ENCODE measurements around the gene RIMS4.

Gene RIMS4

DNA sequence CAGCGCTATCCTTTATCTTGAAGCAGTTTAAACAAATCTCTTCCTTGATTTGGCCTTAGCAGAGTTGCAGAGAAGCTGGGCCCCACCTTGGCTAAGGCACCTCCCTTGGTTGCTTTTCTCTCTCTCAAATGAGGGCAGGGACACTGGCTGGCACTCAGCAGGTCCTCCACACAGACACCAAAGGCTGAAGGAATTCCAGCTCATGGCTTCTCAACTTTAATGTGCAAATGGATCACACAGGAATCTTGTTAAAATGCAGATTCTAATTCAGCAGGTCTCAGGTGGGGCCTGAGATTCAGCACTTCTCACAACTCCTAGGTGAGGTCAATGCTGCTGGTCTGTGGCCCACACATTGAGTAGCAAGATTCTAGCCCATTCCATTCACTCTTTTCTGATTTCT, 25.7 kb downstream of the RIMS4 start:
- no peak overlapping the region for H3K27ac ChIP-seq
- TF ChIP-seq, protein P1, sequence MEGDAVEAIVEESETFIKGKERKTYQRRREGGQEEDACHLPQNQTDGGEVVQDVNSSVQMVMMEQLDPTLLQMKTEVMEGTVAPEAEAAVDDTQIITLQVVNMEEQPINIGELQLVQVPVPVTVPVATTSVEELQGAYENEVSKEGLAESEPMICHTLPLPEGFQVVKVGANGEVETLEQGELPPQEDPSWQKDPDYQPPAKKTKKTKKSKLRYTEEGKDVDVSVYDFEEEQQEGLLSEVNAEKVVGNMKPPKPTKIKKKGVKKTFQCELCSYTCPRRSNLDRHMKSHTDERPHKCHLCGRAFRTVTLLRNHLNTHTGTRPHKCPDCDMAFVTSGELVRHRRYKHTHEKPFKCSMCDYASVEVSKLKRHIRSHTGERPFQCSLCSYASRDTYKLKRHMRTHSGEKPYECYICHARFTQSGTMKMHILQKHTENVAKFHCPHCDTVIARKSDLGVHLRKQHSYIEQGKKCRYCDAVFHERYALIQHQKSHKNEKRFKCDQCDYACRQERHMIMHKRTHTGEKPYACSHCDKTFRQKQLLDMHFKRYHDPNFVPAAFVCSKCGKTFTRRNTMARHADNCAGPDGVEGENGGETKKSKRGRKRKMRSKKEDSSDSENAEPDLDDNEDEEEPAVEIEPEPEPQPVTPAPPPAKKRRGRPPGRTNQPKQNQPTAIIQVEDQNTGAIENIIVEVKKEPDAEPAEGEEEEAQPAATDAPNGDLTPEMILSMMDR (IDR thresholded peaks at IDR 0.05; ENCODE audit: low read depth, low read length, missing control alignments) = no peak
- in situ Hi-C loops (cut with HindIII; ENCODE audit: low pct_ligation_motif_present, low sequenced_read_pairs) = no loop called here
- no peak for DNase-seq
- H3K36me3 ChIP-seq (replicated peaks) = no peaks in the 10 kb centered on the region
- H3K27me3 ChIP-seq (replicated peaks) = no peaks in the 10 kb centered on the region
- H3K4me3 ChIP-seq (ENCODE audit: low read depth, low read length) = no peak overlapping the region

DNA sequence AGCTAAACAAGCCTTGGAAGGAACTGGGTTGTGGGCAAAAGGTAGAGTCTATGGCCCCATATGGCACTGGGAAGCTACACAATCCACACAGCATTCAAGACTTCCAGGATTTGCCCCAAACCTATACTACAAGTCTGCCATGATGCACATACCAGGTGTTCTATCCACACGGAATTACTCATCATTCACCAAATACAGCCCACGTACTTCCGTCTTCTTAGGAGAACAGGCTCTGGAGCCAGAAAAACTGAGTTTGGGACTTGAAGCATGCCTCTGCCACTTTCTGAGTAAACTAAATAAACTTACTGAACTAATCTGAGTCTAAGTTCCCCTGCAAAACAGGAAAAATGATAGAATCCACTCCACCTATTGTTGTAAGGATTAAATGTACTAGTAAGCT, 28.6 kb downstream of the RIMS4 start:
- in situ Hi-C loops (cut with HindIII; ENCODE audit: low pct_ligation_motif_present, low sequenced_read_pairs) = no loop called here
- TF ChIP-seq, protein P1 (IDR thresholded peaks at IDR 0.05; ENCODE audit: low read depth, low read length, missing control alignments) = no peak

DNA sequence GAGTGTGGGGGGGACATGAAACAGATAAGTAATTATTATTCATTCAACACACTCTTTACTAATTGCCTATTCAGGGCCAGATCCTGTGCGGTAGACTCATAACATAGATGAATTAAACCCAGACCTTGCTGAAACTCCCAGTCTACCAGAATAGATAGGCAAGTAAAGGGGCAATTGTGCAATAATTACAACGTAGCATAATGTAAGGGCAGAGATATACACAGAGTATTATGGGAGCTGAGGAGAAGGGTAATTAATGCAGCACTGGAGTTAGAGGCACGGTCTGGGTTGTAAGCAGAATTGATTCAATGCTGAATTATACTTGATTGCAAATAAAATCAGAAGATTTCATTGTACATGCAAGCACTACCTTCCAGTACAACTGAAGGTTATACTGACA, 29.2 kb downstream of the RIMS4 start:
- in situ Hi-C loops (cut with HindIII; ENCODE audit: low pct_ligation_motif_present, low sequenced_read_pairs) = no loop called here
- no peaks in the 10 kb centered on the region for H3K36me3 ChIP-seq (replicated peaks)
- DNase-seq = no peak
- no peaks in the 10 kb centered on the region for H3K27me3 ChIP-seq (replicated peaks)
- H3K4me3 ChIP-seq (ENCODE audit: low read depth, low read length) = no peak overlapping the region
- TF ChIP-seq, protein P1 (IDR thresholded peaks at IDR 0.05; ENCODE audit: low read depth, low read length, missing control alignments) = no peak
- H3K27ac ChIP-seq = no peak overlapping the region

More for the DNA sequence above, 28.6 kb downstream of the RIMS4 start:
- Histone ChIP-seq H3K27ac (no peak overlapping the region), H3K36me3 (replicated peaks) (no peaks in the 10 kb centered on the region), H3K4me3 (ENCODE audit: low read depth, low read length) (no peak overlapping the region), H3K27me3 (replicated peaks) (no peaks in the 10 kb centered on the region)
- no peak for DNase-seq

DNA sequence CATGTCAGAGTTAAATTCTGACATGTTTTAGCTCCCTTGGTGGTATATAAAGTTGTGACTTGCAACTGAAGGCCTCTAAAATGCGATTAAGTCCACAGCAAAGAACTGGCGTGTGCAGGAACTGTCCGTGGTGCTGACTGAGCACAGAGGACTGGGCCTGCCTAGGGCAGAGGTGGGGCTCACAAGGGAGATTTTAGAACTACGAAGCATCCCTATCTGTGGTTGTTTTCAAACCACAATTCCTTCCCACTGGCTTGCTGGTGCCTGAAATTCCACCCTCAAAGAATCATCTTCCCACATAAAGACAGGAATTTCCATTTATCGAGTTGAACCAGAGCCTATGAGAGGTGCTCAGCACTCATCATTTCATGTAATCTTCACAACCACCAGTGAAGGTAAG, 30.1 kb downstream of the RIMS4 start:
- H3K4me3 ChIP-seq (ENCODE audit: low read depth, low read length) = no peak overlapping the region
- TF ChIP-seq, protein P1 (IDR thresholded peaks at IDR 0.05; ENCODE audit: low read depth, low read length, missing control alignments) = no peak
- peak; percentile 32 for DNase-seq
- no peak overlapping the region for H3K27ac ChIP-seq
- H3K27me3 ChIP-seq (replicated peaks) = no peaks in the 10 kb centered on the region
- no peaks in the 10 kb centered on the region for H3K36me3 ChIP-seq (replicated peaks)
- in situ Hi-C loops (cut with HindIII; ENCODE audit: low pct_ligation_motif_present, low sequenced_read_pairs) = no loop called here

DNA sequence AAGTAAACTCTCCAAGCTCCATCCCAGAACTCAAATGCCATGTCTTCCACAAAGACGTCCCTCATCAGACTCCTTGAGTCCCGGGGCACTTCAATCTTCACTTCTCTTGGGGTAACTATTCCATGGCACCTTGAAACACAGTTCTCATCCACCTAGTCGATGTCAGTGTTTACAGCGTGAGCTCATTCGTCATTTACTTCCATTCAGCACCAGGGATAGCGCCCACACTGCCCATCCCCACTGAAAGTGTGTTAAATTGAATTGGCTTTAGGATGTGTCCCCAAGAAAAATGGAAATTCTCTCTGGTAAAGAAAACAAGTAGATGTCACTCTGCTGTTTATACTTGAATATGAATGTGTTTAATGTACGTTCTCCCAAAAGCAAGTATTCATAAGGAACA, 33.4 kb downstream of the RIMS4 start:
- peak; percentile 16 for DNase-seq
- TF ChIP-seq, protein P1 (IDR thresholded peaks at IDR 0.05; ENCODE audit: low read depth, low read length, missing control alignments) = no peak
- in situ Hi-C loops (cut with HindIII; ENCODE audit: low pct_ligation_motif_present, low sequenced_read_pairs) = no loop called here
- H3K27ac ChIP-seq = no peak overlapping the region
- no peak overlapping the region for H3K4me3 ChIP-seq (ENCODE audit: low read depth, low read length)
- H3K36me3 ChIP-seq (replicated peaks) = no peaks in the 10 kb centered on the region
- no peaks in the 10 kb centered on the region for H3K27me3 ChIP-seq (replicated peaks)

DNA sequence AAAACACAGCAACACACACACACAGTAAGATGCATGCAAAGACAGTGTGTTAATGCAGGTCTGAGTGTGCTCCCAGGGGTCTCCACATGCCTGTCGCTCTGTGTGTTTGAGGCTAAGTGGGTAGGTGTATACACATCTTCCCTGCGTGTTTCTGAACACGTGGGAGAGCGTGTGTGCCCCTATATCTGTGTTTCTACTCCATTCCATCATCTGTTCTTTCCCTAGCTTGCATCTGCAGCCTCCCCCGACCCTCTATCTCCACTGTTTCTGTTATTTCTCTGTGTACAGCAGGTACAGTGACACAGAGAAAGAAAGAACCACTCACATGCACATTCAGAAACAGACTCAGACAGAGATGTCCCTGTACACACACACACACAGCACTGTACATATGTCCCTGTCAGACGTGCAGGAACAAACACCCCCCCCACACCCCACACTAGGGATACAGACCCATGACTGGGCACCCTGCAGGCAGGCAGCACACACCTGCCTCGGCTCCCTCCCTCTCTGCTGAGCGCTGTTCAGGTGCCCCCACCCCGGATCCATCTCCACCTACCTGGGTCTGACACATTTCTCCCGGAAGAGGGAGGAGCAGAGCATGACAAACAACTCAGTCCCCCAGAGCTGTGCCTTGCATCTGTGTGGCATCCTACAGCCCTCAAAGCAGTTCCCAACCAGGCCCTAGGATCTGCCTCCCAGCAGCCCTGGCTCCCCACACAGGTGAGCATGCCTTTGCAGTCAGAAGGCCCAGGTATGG, 37.1 kb downstream of the RIMS4 start:
- Histone ChIP-seq H3K4me3 (ENCODE audit: low read depth, low read length) (no peak overlapping the region), H3K36me3 (replicated peaks) (no peaks in the 10 kb centered on the region), H3K27ac (no peak overlapping the region), H3K27me3 (replicated peaks) (peaks cover 3% of the 10 kb centered on the region)
- TF ChIP-seq, protein P1 (IDR thresholded peaks at IDR 0.05; ENCODE audit: low read depth, low read length, missing control alignments) = no peak
- in situ Hi-C loops (cut with HindIII; ENCODE audit: low pct_ligation_motif_present, low sequenced_read_pairs) = no loop called here
- no peak for DNase-seq

All from brain microvascular endothelial cell (primary cell).